Activated T-cell treated with anti-CD3 and anti-CD28 coated beads, Interleukin-2, amount 50 U/mL, for 48 hours (primary cell): ENCODE results near the gene GNG3.
"Not testable (repeated sequence)": the region's sequence is repeated elsewhere in the genome, so short reads cannot be mapped to it uniquely, and the experiment has no call there.

ENCODE experiments used
- DNase-seq, 2 experiments: peaks; one replicate each; pipeline ENCODE4 v3.0.0-alpha.2; 2020

The GNG3 gene

DNA sequence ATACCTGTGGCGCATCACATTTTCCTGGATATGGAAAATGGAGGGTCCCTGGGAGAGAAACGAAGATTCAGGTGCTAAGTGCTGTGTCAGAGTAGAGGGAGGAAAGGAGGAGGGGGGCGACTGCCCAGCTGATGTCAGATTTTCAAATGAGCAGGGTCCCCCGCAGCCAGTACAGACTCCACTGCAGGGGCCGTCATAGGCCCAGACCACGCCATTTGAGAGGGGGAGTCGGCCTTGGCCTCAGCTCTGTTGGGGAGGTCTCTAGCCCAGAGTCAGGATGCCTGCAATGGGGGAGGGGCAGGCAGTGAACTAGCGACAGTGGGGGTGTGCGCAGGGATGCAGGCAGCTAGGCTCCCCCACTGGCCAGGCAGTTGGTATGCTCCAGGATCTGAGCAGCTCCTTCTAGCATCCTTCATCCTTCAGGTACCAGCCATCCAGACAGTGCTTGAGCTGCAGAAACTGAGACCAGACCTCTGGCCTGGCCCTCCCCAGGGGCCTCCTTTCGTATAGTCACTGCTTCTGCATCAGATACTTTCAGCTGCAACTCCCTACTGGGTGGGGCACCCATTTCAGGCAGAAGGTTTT lies at the start of gene GNG3, which contains the start of gene BSCL2:
Gene GNG3, plus strand, starts transcription at position 400 of the 585 bp plus-strand sequence. CDS start 620 bp downstream, outside the sequence.
Gene BSCL2, minus strand, starts transcription at position 148 of the 585 bp plus-strand sequence. CDS start 229 bp downstream, outside the sequence.
- no peak for DNase-seq

DNA sequence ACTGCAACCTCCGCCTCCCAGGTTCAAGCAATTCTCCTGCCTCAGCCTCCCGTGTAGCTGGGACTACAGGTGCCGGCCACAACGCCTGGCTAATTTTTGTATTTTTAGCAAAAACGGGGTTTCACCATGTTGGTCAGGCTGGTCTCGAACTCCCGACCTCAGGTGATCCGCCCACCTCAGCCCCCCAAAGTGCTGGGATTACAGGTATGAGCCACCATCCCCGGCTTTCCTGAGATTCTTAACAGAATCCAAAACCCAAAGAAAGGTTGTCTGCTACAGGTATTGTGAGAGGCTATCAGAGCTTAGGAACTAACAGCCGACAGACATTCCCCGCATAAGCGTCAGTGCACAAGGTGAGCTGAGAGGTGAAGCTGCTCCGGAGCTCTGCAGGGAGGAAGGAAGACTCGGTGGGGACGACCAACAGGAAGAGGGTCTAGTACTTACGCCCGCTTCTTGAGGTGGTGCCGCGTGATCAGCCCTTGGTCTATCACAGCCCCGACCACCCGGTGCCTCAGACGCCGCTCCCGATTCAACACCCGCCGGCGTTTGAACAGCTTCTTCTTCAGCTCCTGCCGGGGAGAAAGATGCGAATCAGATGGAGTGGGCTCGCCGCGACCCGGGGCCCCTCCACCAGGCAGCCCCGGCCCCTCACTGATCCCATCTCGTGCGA lies 42.9 kb upstream of the GNG3 start:
- no peak for DNase-seq

DNA sequence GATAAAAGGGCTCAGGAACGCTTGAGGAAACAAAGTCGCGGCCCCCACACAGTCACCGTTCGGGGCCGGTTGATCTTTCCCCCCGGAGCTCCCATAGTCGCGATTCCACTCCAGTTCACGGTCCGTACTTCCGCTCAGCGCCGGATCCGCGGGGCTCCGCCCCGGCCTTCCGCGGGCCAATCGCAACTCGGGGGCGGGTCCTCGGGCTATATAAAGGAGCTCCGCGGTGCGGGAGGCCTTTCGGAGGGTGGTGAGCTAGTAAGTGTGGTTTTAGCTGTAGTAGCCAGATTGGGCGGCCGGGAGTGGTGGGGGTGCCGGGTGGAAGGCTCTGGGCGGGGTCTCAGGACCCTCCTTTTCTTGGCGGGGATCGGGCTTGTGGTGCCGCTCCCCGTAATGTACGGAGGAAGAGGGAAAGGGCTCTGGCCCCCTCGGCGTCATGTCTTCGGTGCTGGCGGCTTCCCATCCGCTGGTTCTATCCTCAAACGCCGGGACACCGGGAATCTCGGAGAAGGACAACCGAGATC lies 42.3 kb upstream of the GNG3 start, which contains the start of the genes C11orf98 and CSKMT:
Gene C11orf98, minus strand, starts transcription at position 136 of the 524 bp plus-strand sequence. Its CDS starts 41 bp downstream, at position 95.
Gene CSKMT, plus strand, starts transcription at position 238 of the 524 bp plus-strand sequence. CDS start 568 bp downstream, outside the sequence.
- DNase-seq = peak; percentile 99

DNA sequence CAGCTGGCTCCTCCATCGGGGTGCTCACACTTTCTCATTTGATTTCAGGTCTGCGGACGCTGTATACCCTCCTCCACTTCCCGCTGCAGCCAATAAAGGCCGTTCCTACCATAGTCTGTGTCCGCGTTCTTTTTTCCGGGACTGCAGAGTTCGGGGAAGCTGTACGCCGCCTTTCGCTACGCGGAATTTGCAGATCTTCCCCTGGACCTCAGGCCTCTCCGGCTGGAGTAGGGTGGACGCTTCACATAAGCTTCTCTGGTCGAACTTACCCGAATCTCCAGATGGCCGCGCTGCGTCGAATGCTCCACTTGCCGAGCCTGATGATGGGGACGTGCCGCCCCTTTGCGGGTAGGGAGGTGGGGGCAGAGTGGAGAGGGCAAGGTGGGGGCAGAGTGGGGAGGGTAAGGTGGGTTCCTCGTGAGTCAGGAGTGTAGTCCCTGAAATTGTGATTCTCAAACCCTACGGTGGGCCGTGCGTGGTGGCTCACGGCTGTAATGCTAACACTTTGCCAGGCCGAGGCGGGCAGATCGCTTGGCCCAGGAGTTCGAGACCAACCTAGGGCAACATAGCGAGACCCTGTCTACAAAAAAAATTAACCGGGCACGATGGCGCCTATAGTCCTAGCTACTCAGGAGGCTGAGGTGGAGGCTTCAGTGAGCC lies 41.7 kb upstream of the GNG3 start:
- peak; percentile 75 to 78 for DNase-seq

DNA sequence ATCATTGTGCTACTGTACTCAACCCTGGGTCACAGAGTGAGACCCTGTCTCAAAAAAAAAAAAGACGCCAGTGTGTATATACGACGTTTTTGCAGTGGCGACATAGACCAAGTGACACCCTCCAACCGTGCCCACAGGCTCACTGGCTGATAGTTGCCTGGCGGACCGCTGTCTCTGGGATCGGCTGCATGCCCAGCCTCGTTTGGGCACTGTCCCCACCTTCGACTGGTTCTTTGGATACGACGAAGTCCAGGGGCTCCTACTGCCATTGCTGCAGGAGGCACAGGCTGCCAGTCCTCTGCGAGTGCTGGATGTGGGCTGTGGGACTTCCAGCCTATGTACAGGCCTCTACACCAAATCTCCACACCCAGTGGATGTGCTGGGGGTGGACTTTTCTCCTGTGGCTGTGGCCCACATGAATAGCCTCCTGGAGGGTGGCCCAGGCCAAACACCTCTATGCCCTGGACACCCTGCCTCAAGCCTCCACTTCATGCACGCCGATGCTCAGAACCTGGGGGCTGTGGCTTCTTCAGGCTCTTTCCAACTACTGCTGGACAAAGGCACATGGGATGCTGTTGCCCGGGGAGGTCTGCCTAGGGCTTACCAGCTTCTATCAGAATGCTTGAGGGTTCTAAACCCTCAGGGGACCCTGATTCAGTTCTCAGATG lies 41.1 kb upstream of the GNG3 start:
- DNase-seq = peak; percentile 57 to 60

DNA sequence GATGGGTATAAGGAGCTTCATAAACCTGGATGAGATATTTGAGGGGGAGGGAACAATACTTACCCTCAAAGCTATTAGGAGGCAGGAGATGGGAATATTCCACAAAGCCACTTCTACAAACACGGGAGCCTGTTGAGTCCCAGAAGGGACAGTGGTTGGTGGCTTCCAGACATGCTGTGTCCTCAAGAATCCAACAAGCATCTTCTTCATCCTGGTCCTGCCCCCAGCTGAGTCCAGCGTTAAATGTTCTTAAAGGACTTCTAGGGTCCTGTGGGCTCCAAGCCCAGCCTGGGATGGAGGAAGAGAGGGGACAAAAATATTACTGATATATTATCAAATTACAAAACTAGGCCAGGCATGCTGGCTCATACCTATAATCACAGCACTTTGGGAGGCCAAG lies 40.0 kb upstream of the GNG3 start:
- peak in 1 of 2 experiments; percentile 37 for DNase-seq

DNA sequence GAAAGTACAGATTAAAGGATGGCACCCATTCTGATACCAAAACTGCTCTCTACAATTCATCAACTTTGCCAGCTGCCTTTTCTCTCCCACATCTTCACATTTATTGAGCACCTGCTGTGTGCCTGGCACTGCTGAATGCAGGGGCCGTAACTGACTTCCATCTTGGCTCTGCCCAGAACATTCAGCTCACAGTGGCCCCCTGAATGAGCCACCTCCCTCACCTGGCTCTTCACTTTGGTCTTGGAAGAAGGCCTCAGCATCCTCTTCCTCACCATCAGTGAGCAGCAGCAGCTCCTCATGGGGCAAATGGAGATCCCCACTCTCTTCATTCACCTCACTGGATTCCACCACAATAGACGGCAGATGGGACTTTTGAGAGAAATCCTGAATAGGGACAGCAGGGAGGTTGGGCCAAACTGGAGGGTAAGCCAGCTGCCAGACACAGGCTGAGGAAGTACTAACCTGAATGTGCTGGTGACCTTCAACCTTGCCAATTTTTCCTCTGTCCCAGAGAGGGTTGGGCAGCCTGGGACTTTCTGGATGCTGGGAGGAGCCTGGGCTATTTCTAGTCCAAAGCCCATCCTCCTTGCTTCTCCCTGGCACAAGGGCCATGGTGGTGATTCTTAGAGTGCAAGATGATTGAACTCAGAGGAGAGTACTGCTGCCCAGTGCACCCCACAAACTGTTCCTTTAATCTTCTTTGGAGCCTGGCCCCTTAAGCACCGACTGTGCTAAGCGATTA lies 37.9 kb upstream of the GNG3 start:
- DNase-seq = no peak

DNA sequence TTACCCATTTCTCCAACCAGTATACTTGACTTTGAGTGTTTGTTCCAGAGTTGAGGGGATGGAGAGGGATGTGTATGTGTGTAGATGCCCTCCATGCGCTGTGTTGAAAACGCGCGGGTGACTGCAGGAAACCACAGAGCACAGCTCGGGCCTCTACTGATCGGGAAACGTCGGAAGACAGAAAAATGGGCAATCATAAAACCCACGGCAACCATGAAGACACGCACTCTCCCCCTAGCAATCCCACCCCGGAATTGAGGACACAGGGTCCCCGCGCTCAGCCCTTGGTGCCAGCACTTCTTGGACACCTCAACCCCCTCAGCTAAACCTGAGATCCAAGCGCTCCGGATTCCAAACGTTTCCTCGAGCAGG lies 36.3 kb upstream of the GNG3 start:
- no peak for DNase-seq

DNA sequence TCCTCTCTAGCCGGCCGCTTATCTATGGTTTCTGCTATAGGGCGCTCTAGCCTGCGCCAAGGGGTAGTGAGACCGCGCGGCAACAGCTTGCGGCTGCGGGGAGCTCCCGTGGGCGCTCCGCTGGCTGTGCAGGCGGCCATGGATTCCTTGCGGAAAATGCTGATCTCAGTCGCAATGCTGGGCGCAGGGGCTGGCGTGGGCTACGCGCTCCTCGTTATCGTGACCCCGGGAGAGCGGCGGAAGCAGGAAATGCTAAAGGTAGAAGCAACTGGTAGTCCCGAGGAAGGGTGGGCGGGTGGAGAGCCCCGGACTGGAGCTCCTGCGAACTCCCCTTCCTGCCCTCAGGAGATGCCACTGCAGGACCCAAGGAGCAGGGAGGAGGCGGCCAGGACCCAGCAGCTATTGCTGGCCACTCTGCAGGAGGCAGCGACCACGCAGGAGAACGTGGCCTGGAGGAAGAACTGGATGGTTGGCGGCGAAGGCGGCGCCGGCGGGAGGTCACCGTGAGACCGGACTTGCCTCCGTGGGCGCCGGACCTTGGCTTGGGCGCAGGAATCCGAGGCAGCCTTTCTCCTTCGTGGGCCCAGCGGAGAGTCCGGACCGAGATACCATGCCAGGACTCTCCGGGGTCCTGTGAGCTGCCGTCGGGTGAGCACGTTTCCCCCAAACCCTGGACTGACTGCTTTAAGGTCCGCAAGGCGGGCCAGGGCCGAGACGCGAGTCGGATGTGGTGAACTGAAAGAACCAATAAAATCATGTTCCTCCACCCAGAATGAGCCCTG lies 35.7 kb upstream of the GNG3 start, which contains the start of the genes LBHD1 and UQCC3:
Gene LBHD1, minus strand, starts transcription at position 660 of the 782 bp plus-strand sequence. CDS start 2,236 bp downstream, outside the sequence.
Gene UQCC3, plus strand, starts transcription at position 66 of the 782 bp plus-strand sequence. Its CDS starts 73 bp downstream, at position 139.
- DNase-seq = peak; percentile 90 to 92

DNA sequence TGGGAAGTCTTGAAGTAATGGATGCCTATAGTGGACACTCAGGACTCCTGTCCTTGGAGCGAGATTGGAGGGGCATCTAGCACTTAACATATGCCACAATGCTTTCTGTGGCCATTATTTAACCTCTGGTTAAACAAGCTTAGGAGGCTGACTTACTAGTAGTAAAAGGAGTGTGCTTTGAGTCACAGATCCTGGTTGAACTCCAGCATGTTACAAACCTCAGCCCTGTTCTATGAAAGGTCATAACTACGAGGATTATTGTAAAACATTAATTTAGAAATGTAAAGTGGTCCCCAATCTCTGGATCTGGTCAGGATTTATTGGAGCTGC lies 34.3 kb upstream of the GNG3 start:
- DNase-seq = no peak

DNA sequence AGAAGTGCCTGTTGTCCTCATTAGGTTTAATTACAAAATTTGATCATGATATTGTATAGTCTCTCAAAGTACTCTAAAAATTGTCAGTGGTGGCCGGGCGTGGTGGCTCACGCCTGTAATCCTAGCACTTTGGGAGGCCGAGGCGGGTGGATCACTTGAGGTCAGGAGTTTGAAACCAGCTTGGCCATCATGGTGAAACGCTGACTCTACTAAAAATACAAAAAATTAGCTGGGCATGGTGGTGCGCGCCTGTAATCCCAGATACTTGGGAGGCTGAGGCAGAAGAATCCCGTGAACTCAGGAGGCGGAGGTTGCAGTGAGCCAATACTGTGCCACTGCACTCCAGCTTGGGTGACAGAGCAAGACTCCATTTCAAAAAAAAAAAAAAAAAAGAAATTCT lies 32.1 kb upstream of the GNG3 start:
- DNase-seq = not testable (repeated sequence)

DNA sequence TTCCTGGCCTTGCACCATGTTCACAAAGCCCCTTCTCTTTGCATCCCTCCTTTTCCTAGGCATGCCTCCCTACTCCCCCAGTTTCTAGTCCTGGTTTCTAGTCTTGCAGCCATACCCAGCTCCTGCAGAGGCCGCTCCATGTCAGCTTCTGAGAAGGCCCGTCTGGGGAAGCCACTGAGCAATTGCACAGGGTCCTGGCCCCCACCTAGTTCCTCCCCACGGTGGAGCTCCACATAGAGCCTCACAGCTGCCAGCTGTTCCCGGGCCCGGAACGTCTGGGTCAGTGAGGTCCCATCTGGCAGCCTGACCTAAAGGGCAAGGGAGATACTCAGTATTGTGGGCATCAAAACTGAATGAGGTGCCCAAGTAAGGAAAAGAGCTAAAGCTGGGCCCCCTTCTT lies 30.8 kb upstream of the GNG3 start:
- DNase-seq = no peak

DNA sequence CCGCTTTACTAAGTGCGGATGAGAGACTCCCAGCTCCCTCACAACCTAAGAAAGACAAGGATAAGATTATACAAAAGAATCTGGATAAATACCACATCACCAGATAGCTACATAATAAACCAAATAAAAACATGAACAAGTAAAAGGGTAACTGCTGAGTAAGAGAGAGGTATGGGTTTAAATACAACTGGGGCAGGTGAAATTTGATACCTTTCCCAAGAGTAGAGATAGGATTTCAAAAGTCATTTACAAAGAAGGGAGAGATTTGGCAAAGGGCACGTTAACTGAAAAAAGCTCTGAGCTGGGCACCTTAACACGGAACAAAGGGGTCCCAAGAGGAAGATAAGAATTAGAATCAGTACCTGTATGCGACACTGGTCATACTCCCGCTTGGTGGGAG lies 30.3 kb upstream of the GNG3 start:
- no peak for DNase-seq

DNA sequence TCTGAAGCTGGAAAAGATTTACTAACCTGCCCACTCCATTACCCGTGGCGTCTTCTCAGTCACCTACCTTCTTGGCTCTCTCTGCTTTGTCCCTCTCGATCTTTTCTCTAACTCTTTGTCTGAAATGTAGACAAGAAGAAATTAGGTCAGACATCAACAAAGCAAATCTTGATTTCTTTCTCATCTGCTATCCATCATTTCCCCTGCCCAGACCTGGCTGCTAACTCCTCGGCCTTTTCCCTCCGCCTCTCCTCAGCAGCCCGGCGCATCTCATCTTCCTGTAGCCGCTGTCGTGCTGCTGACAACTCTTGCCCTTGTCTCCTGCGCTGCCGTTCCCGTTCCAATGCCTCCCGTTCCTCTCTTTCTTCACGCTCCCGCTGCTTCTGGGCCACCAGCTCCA lies 29.8 kb upstream of the GNG3 start:
- no peak for DNase-seq

DNA sequence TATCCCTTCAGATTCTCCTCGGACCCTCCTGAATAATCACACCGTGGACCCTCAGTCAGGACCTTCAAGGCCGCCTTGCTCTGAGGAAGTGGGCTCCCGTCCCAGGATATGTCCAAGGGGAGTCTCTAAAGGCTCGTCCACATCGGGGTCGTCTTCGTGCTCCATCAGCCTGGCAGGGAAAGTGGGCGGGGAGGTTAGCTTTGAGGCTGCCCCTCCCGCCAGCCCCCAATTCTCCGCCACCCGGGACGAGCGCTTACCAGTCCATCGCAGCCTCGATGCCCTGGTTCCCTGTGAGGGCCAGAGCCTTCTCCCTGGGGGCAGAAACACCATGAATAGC lies 29.1 kb upstream of the GNG3 start:
- no peak for DNase-seq

DNA sequence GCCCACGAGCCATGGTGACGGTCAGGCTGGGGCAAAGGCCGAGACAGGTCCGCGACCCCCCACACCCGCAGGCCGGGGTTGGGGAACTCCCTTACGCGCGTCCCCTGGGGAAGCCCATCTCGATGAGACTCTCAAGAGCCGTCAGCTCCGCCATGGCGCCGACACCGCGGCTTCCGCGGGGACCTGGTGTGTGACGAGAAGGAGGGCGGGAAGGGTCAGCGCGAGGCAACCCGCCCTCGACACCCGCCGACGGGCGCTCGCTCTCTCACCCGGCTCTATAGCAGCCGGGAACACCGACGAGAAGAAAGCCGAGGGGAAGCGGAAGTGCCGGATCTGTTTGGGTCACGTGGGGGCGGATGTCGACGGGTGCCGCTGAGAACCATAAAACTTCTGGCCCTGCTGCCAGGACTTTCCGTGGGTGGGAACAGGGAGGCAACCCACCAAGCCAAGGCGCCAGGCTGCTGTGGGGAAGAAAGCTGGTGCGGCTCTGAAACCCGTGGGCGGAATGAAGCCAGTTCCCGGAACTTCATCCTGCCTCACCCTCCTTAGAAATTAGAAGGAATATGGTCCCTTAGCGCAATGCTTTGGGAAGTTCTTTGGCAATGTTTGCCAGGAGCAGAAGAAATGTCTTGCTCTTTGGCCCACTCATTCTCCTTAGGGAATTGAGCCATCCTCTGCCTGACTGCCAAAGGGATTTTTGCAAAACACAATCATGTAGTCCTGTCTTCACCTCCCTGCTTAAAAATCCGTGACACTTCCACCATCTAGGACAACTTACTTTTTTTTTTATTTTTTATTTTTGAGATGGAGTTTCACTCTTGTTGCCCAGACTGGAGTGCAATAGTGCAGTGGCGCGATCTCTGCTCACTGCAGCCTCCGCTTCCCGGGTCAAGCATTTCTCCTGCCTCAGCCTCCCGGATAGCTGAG lies 28.4 kb upstream of the GNG3 start, which contains the start of gene UBXN1:
Gene UBXN1, minus strand, starts transcription at position 304 of the 927 bp plus-strand sequence. Its CDS starts 150 bp downstream, at position 154.
- DNase-seq = peak; percentile 90 to 92

DNA sequence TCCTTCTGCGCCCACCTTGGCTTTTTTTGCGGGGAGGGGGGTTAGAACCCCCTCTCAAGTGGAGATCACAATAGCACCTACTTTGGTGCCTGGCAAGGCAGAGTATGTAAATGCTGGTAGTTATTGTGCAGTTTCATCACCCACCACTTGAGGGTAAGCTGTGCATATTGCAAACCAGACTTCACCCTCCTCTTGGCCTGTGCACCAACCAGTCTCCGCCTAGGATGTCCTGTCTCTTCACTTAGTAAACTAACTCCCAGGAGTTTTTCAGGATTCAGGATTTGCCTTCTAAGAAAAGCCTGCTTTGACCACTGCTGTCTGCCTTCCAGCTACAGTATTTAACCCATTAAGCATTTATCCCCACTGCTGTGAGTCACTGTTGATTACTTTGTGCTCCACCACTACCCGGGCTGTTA lies 26.6 kb upstream of the GNG3 start:
- peak in 1 of 2 experiments; percentile 52 for DNase-seq

DNA sequence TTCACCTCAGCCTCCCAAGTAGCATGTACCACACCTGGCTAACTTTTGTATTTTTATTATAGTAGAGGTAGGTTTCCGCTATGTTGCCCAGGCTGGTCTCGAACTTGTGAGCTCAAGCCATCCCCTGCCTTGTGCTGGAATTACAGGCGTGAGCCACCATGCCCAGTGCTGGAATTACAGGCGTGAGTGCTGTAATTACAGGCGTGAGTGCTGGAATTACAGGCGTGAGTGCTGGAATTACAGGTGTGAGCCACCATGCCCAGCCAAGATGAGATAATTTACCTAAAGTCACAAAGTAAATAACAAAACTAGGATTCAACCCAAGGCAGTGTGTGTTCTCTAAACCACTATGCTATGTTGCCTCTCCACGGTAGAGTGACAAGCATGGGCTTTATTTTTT lies 25.0 kb upstream of the GNG3 start:
- DNase-seq = no peak

DNA sequence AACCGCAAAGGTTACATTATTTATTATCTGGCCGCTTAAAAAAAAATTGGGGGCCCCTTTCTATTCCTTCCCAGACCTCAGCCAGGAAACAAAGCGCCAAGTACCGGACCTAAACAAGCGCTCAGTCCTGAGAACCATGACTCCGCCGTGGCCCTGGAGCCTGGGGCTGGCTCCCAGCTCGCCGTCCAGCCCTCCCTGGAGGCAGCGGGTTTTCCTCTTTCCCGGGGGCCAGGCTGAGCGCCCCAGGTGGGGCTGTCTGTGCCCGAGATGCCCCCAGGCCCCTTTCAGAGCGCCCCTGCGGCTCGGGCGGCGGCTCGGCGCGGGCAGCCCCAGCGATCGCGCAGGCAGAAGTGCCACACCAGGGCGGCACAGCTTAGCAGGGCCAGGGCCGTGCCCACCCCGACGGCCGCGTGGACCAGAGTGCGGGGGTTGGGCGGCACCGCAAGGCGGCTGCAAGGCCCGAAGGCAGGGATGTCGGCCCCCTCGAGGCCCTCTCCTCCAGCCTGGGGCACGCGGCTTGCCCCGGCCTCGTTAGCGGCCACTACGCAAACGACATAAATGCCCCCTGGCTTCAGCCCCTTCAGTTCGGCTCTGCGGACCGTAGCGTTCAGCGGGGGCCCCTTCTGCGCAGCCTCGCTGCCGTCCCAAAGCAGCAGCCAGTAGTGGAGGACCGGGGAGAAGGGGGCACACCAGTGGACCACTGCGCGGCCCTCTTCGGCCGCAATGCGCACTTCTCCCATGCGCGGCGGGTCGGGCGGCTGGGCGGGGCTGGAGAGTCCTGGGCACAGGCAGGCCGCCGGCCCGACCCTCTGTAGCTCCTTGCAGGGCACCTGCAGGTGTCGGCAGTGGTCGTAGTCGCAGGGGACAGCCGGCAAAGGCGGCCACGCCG lies 19.7 kb upstream of the GNG3 start:
- DNase-seq = no peak
